ENCODE results near the gene SHMT2.

The SHMT2 gene

GRCh38 chr12:57198329-57198728 lies 31.2 kb upstream of the SHMT2 start:
- no peak for DNase-seq

- no peak for DNase-seq
Observed at GRCh38 chr12:57199191-57199590, 30.3 kb upstream of the SHMT2 start.

DNA sequence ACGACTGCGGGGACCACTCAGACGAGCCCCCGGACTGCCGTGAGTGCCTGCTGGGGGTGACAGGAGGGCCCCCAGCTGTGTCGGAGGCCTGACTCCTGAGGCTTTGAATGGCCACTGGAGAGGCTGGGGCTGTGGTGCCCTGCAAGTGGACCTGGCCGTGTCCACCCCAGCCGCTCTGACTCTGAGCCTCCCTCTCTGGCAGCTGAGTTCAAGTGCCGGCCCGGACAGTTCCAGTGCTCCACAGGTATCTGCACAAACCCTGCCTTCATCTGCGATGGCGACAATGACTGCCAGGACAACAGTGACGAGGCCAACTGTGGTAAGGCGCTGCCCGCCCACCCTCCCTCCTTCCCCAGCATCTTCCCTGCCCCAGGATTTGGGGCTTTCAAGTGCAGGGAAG lies 29.0 kb upstream of the SHMT2 start:
- no peak for DNase-seq

DNA sequence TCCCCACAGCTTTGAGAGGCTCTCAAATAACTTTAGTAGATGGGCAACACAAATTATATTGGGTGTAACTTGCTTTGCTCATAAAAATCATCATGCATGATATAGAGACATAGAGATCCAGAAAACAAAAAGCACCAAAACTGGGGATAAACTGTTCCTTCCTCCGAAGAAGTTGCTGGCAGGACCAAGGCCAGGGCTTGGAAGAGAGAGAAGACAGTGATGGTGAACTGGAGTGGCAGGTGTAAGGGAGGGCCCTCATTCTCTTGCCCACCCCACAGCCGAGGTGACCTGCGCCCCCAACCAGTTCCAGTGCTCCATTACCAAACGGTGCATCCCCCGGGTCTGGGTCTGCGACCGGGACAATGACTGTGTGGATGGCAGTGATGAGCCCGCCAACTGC lies 28.3 kb upstream of the SHMT2 start:
- DNase-seq: no peak

DNA sequence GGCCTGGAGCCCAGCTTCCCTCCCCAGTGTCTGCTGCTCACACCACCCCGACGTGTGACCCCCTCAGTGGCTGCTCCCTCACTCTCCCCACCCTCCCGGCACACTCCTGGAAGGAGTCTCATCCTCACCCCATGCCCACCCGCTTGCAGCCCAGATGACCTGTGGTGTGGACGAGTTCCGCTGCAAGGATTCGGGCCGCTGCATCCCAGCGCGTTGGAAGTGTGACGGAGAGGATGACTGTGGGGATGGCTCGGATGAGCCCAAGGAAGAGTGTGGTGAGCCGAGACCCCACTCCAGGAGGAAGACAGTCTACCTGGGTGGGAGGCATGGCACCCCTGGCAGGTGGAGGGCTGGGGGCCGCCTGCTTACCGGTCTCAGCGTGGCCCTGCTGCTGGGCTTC lies 27.9 kb upstream of the SHMT2 start:
- no peak for DNase-seq

- DNase-seq: no peak
Observed at GRCh38 chr12:57202321-57202720, 27.2 kb upstream of the SHMT2 start.

DNA sequence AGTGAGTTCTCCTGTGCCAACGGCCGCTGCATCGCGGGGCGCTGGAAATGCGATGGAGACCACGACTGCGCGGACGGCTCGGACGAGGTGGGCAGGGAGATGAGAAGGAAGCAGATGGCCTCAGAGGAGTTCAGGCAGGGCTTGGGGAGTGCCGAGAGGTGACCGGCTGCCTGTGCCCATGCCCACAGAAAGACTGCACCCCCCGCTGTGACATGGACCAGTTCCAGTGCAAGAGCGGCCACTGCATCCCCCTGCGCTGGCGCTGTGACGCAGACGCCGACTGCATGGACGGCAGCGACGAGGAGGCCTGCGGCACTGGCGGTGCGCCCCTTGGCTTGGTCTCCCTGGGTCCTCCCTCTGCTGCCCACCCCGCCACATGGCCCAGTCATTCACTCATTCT lies 26.3 kb upstream of the SHMT2 start:
- no peak for DNase-seq

DNA sequence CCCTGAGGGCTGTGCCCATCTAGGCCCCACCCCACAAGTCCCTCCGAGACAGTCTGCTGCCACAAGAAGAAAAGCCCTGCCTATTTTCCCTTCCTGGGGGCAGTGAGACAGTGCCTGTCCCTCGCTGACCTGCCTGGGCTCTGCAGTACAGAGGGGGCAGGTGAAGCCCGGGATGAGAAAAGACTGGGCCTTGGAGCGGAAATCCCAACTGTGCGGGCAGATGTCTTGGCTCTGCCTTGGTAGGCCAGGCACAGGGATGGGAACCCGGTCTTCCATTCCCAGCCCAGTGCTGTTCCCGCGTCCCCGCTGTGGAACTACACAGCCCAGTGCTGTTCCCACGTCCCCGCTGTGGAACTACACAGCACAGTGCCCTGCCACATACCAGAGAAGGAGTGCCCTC lies 25.7 kb upstream of the SHMT2 start:
- no peak for DNase-seq

DNA sequence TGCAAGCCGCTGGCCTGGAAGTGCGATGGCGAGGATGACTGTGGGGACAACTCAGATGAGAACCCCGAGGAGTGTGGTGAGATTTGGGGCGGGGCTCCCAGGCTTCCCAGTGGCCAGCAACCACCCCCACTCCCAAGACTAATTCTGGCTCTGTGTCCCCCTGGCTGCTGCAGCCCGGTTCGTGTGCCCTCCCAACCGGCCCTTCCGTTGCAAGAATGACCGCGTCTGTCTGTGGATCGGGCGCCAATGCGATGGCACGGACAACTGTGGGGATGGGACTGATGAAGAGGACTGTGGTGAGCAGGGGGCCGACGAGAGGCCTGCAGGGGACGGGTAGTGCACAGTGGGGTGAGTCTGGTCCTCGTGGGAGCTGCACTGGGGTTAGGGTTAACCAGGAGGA lies 25.1 kb upstream of the SHMT2 start:
- DNase-seq: no peak

DNA sequence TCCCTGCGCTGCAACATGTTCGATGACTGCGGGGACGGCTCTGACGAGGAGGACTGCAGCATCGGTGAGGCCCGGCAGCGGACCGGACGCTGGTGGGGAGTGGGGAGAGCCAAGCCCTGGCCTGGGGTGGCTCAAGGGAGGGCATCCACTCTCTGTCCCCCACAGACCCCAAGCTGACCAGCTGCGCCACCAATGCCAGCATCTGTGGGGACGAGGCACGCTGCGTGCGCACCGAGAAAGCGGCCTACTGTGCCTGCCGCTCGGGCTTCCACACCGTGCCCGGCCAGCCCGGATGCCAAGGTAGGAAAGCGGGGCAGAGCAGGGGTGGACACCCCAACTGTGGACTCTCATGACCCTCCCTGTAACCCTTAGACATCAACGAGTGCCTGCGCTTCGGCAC lies 24.3 kb upstream of the SHMT2 start:
- DNase-seq: no peak

GRCh38 chr12:57205931-57206330 lies 23.6 kb upstream of the SHMT2 start:
- no peak for DNase-seq

GRCh38 chr12:57207731-57208630 lies 21.5 kb upstream of the SHMT2 start:
- peak in 1 of 2 donors; percentile 9 for DNase-seq

GRCh38 chr12:57208631-57209282 lies 20.8 kb upstream of the SHMT2 start:
- DNase-seq: peak; percentile 28 to 43

GRCh38 chr12:57209916-57210315 lies 19.6 kb upstream of the SHMT2 start:
- DNase-seq: no peak

DNA sequence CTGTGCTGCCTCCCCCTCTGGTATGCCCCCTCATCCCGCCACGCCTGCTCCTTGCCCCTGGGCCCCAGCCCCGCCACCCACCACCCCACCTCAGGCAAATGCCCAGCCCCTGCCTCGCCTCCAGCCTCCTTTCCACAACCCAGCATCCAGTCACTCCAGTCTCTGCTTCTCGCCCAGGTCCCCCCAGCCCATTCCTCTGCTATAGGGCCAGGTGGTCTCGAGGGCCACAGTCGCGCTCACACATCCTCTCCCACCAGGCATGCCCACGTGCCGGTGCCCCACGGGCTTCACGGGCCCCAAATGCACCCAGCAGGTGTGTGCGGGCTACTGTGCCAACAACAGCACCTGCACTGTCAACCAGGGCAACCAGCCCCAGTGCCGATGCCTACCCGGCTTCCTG lies 19.1 kb upstream of the SHMT2 start:
- no peak for DNase-seq

GRCh38 chr12:57210926-57211692 lies 18.4 kb upstream of the SHMT2 start:
- DNase-seq: no peak

DNA sequence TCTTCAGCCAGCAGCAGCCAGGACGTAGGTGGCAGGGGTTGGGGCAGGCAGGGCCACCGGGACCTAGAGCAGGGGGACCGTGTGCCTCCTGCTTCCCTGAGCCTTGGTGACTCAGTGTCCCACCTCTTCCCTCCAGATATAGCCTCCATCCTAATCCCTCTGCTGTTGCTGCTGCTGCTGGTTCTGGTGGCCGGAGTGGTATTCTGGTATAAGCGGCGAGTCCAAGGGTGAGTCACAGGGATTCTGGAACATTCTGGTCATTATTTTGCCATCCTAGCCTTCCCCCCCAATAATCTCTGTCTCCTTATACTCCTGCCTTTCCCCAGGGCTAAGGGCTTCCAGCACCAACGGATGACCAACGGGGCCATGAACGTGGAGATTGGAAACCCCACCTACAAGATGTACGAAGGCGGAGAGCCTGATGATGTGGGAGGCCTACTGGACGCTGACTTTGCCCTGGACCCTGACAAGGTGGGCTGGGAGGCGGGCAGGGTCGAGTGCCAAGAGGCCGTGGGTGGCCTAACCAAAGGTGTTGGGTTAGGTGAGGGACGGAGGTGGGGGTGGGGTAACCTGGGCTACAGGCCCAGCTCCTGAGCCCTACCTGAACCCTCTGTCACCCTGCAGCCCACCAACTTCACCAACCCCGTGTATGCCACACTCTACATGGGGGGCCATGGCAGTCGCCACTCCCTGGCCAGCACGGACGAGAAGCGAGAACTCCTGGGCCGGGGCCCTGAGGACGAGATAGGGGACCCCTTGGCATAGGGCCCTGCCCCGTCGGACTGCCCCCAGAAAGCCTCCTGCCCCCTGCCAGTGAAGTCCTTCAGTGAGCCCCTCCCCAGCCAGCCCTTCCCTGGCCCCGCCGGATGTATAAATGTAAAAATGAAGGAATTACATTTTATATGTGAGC lies 17.5 kb upstream of the SHMT2 start:
- DNase-seq: no peak

DNA sequence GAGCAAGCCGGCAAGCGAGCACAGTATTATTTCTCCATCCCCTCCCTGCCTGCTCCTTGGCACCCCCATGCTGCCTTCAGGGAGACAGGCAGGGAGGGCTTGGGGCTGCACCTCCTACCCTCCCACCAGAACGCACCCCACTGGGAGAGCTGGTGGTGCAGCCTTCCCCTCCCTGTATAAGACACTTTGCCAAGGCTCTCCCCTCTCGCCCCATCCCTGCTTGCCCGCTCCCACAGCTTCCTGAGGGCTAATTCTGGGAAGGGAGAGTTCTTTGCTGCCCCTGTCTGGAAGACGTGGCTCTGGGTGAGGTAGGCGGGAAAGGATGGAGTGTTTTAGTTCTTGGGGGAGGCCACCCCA lies 16.8 kb upstream of the SHMT2 start:
- no peak for DNase-seq

GRCh38 chr12:57213058-57213715 lies 16.3 kb upstream of the SHMT2 start:
- DNase-seq: peak; percentile 72

GRCh38 chr12:57213763-57214397 lies 15.6 kb upstream of the SHMT2 start:
- DNase-seq: peak; percentile 9 to 14

- no peak for DNase-seq
Observed at GRCh38 chr12:57214398-57214781, 15.1 kb upstream of the SHMT2 start.

GRCh38 chr12:57215065-57215464 lies 14.4 kb upstream of the SHMT2 start:
- no peak for DNase-seq
